NT2/D1 (cell line): Measurements from ENCODE around the gene NAV2.

Experiments used
- SUZ12 ChIP-seq: IDR thresholded peaks from 2 replicates; pipeline ENCODE4 v1.6.1; 2011; ENCODE audit not compliant: insufficient read length, insufficient read depth; ENCODE audit errors: extremely low read depth
- YY1 ChIP-seq: IDR thresholded peaks from 2 replicates; pipeline ENCODE4 v1.6.1; 2011; ENCODE audit not compliant: insufficient read length, insufficient read depth
- ZNF274 ChIP-seq: IDR thresholded peaks from 2 replicates; pipeline ENCODE4 v1.6.1; 2011; ENCODE audit warnings: mild to moderate bottlenecking, low read depth, low read length

GRCh38 chr11:20030472-20030871, 317.8 kb downstream of the NAV2 start:
- TF ChIP-seq YY1 (no peak), ZNF274 (no peak), SUZ12 (no peak)
